ENCODE data around the gene COPB2.
A peak's percentile ranks its signal among the peaks of the same experiment; 100 is the strongest.

DNA sequence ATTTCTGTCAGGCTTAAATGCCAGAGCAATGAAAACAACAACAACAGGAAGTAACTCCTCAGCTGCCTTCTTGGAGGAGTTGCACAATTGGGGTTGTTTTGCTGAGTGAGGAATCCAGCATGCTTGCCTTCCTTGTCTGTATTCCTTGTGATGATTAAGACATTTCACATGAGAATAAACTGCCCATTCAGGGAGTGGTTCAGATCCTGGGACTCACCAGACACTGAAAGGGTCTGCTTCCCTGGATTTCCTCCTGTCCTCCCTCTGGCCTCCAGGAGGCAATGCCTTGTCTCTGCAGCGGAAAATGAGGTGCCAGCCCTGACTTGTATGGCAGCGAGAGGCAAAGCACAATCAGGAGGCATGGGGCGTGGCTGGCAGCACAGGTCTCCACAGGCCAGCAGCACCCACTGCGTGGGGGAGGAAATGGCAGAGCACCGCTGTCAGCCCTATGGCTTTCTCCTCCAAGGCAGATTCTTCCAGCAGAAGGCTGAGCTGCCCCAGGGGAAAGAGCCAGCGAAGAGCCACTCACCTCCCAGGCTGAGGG is 45.4 kb upstream of the COPB2 start:
- TF ChIP-seq, protein P1, sequence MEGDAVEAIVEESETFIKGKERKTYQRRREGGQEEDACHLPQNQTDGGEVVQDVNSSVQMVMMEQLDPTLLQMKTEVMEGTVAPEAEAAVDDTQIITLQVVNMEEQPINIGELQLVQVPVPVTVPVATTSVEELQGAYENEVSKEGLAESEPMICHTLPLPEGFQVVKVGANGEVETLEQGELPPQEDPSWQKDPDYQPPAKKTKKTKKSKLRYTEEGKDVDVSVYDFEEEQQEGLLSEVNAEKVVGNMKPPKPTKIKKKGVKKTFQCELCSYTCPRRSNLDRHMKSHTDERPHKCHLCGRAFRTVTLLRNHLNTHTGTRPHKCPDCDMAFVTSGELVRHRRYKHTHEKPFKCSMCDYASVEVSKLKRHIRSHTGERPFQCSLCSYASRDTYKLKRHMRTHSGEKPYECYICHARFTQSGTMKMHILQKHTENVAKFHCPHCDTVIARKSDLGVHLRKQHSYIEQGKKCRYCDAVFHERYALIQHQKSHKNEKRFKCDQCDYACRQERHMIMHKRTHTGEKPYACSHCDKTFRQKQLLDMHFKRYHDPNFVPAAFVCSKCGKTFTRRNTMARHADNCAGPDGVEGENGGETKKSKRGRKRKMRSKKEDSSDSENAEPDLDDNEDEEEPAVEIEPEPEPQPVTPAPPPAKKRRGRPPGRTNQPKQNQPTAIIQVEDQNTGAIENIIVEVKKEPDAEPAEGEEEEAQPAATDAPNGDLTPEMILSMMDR (IDR thresholded peaks at IDR 0.05), result peak in 1 of 6 experiments; percentile 9
- TF ChIP-seq POLR2AphosphoS5 (IDR thresholded peaks at IDR 0.05) (peak in 1 of 2 donors; percentile 19), POLR2A (IDR thresholded peaks at IDR 0.05) (no peak), EP300 (IDR thresholded peaks at IDR 0.05) (no peak)
